B cell (primary cell): ENCODE data around the gene VWA3B. TPM values are rescaled to one million over a fixed set of nuclear protein-coding genes. Genes with fewer than 3 reads are reported as not detected.
"Not testable (repeated sequence)": the region's sequence is repeated elsewhere in the genome, so short reads cannot be mapped to it uniquely, and the experiment has no call there.

ENCODE experiments used
- ATAC-seq: fragments of 200-7000 bp; cut with Tn5 transposase; one replicate; pipeline ENCODE4 v1.10.0; 2021; ENCODE audit warnings: low read depth, mild to moderate bottlenecking, moderate number of reproducible peaks, moderate library complexity
- CTCF ChIA-PET: fragments of 350-600 bp; sonication (Branson Sonifier 250); formaldehyde crosslinking; loops from one replicate; lab custom pipeline; 2021; ENCODE audit warnings: antibody characterized with exemption, inconsistent platforms; lab: Charles Lee
- POLR2A ChIA-PET: fragments of 350-600 bp; sonication (Branson Sonifier 250); formaldehyde crosslinking; loops from one replicate; lab custom pipeline; 2021; ENCODE audit warnings: antibody characterized with exemption; lab: Charles Lee
- DNase-seq: peaks from one replicate; pipeline ENCODE4 v3.0.0; 2013
- H2AFZ ChIP-seq: 2 replicates; pipeline ENCODE4 v1.6.1; 2012; ENCODE audit warnings: mild to moderate bottlenecking, low read depth, low read length; ENCODE audit not compliant: insufficient read depth, poor library complexity, severe bottlenecking
- H3K27ac ChIP-seq, 2 donors: 1 replicate in 1 of 2; 2 replicates in 1 of 2; pipeline ENCODE4 v1.5.1; 2012 to 2013; ENCODE audit warnings: low read length in 2 of 2, mild to moderate bottlenecking in 2 of 2, moderate library complexity in 1 of 2
- H3K27me3 ChIP-seq, 4 experiments: fragments of 200-600 bp in 1 of 4; sonication (generic) in 1 of 4; replicated peaks in 1 of 4; 1 replicate in 2 of 4; 2 replicates in 2 of 4; pipeline versions ENCODE4 v1.6.1 to v1.7.0; 2013 to 2016; ENCODE audit warnings: low read length in 3 of 4, mild to moderate bottlenecking in 2 of 4, mixed read lengths in 1 of 4, moderate library complexity in 1 of 4; ENCODE audit not compliant: insufficient read depth in 4 of 4, control insufficient read depth in 3 of 4; ENCODE audit errors: control extremely low read depth in 1 of 4
- H3K36me3 ChIP-seq, 2 experiments: replicated peaks in 1 of 2; 1 replicate in 1 of 2; 2 replicates in 1 of 2; pipeline versions ENCODE4 v1.6.1 to v1.7.1; 2013; ENCODE audit warnings: low read length in 1 of 2; ENCODE audit not compliant: insufficient read depth in 2 of 2, control insufficient read depth in 1 of 2; ENCODE audit errors: control extremely low read depth in 1 of 2, extremely low read depth in 1 of 2
- H3K4me1 ChIP-seq, 2 donors: fragments of 200-600 bp in 1 of 2; sonication (generic) in 1 of 2; 1 replicate in 1 of 2; 2 replicates in 1 of 2; pipeline versions ENCODE4 v1.5.1 to v1.6.1; 2013 to 2017; ENCODE audit warnings: low read length in 2 of 2; ENCODE audit not compliant: control insufficient read depth in 2 of 2, insufficient read depth in 2 of 2
- H3K4me2 ChIP-seq: replicated peaks from 2 replicates; pipeline ENCODE3; 2012; ENCODE audit warnings: mild to moderate bottlenecking, low read depth, low read length; ENCODE audit not compliant: poor library complexity, severe bottlenecking
- H3K4me3 ChIP-seq, 5 experiments: fragments of 200-600 bp in 1 of 5; sonication (generic) in 1 of 5; 1 replicate in 3 of 5; 2 replicates in 2 of 5; pipeline versions ENCODE4 v1.5.1 to v1.7.0; 2011 to 2016; ENCODE audit warnings: low read length in 4 of 5, mild to moderate bottlenecking in 4 of 5, low read depth in 2 of 5, control low read depth in 1 of 5, moderate library complexity in 1 of 5; ENCODE audit not compliant: insufficient read depth in 1 of 5; ENCODE audit errors: control extremely low read depth in 1 of 5, extremely low read depth in 1 of 5
- H3K79me2 ChIP-seq: fragments of 200-600 bp; sonication (generic); one replicate; pipeline ENCODE4 v1.6.0; 2016; ENCODE audit warnings: low read length; ENCODE audit not compliant: control insufficient read depth, insufficient read depth
- H3K9ac ChIP-seq: fragments of 200-600 bp; sonication (generic); 2 replicates; pipeline ENCODE4 v1.6.1; 2017; ENCODE audit warnings: mild to moderate bottlenecking, low read length, moderate library complexity
- H3K9me3 ChIP-seq, 3 donors: one replicate each; pipeline versions ENCODE4 v1.6.1 to v1.7.1; 2013; ENCODE audit warnings: low read length in 2 of 3; ENCODE audit not compliant: control insufficient read depth in 2 of 3, insufficient read depth in 1 of 3; ENCODE audit errors: control extremely low read depth in 1 of 3
- H4K20me1 ChIP-seq: 2 replicates; pipeline ENCODE4 v1.6.0; 2012; ENCODE audit warnings: mild to moderate bottlenecking, low read length; ENCODE audit not compliant: insufficient read depth, control insufficient read depth, poor library complexity, severe bottlenecking
- H3K27ac Mint-ChIP-seq: one replicate; pipeline ENCODE4 v1.8.0; 2021; ENCODE audit warnings: mixed read lengths
- H3K27me3 Mint-ChIP-seq: one replicate; pipeline ENCODE4 v1.8.0; 2021; ENCODE audit warnings: mixed read lengths
- H3K4me1 Mint-ChIP-seq: one replicate; pipeline ENCODE4 v1.8.0; 2021; ENCODE audit warnings: mixed read lengths
- H3K4me3 Mint-ChIP-seq: one replicate; pipeline ENCODE4 v1.8.0; 2021; ENCODE audit warnings: mixed read lengths
- H3K9me3 Mint-ChIP-seq: one replicate; pipeline ENCODE4 v1.8.0; 2022; ENCODE audit warnings: mixed read lengths; ENCODE audit not compliant: insufficient read depth
- CTCF ChIP-seq: fragments of 200-600 bp; IDR thresholded peaks from one replicate; pipeline ENCODE4 v1.8.0; 2022; ENCODE audit warnings: antibody characterized with exemption, mild to moderate bottlenecking
- EZH2 ChIP-seq: IDR thresholded peaks from 2 replicates; pipeline ENCODE4 v1.6.1; 2012; ENCODE audit warnings: borderline replicate concordance, low read depth, mild to moderate bottlenecking, moderate library complexity, low read length; ENCODE audit not compliant: insufficient read depth, poor library complexity, severe bottlenecking
- WGBS: methylation state at CpG from one replicate; pipeline ENCODE4 v1.1.5; 2013; ENCODE audit warnings: missing lambda C conversion rate; ENCODE audit not compliant: insufficient coverage; 5-methylcytosine and 5-hydroxymethylcytosine counted together
- intact Hi-C: fragments of 100-400 bp; cut with micrococcal nuclease; formaldehyde crosslinking; loops from one replicate; pipeline ENCODE4 v1.10.0; 2022
- polyA plus RNA-seq: library from polyadenylated mRNA; depleted of rRNA; stranded (reverse); fragments of >200 nt; gene quantifications from 2 replicates; pipeline ENCODE4 v1.2.3, GENCODE V29; 2012
- total RNA-seq, 2 donors: library from RNA; stranded (reverse); fragments of 120-200 nt in 1 of 2; gene quantifications; 1 replicate in 1 of 2; 2 replicates in 1 of 2; pipeline versions ENCODE4 v1.2.3 to v1.2.4, GENCODE V29; 2013 to 2022

The VWA3B gene
- total and polyA plus RNA-seq, 2 donors (not counting 1 experiment from before 2014, with no cell fraction given) = not detected

DNA sequence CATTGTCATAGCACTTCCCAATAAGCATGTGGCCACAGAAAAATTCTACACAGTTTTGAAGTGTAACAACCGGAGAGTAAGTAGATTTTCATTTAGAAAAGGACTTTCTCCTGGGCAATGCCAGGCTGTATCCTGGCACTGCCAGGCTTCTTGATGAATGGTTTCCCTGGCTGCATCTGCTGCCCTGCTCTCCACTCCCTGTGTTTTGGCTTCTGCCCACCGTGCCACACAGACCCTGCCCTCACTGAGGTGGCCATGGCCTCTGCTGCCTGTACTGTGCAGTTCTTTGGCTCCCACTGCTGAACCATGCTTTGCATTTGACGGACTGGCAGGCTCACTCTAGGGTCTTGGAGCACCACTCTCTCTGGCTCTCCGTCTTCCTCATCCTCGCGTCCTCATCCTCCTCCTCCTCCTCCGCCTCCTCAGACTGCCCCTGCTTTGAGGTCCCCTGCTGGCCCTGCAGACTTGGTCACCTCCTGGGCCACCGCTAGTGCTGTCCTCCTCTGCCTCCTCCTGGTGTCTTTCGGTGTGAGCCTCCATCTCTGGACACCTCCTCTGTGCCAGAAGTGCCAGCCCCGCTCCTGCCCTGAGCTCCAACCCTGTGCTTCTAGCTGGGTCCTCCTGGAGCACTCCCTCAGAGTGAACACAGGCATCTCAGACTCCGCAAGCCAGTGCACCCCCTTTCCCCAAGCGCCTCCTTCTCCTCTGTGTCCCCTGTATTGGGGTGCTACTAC is 213.3 kb downstream of the VWA3B start:
- no peaks in the 10 kb centered on the region for H3K4me1 Mint-ChIP-seq
- no peak for ATAC-seq
- no peak for TF ChIP-seq CTCF
- no peak for TF ChIP-seq EZH2
- ChIA-PET CTCF (no interaction called here), POLR2A (no interaction called here)
- Histone ChIP-seq H3K4me1 (no peaks in the 10 kb centered on the region), H3K4me3 (no peak overlapping the region), H3K27me3 (peaks cover 0 to 4% (median 0%) of the 10 kb centered on the region in 4 experiments), H3K9me3 (no peaks in the 10 kb centered on the region), H2AFZ (no peak overlapping the region), H3K27ac (no peak overlapping the region), H3K9ac (no peak overlapping the region), H4K20me1 (no peaks in the 10 kb centered on the region), H3K79me2 (no peaks in the 10 kb centered on the region), H3K4me2 (no peak overlapping the region), H3K36me3 (no peaks in the 10 kb centered on the region)
- intact Hi-C loops = no loop called here
- peaks cover 49% of the 10 kb centered on the region for H3K27me3 Mint-ChIP-seq
- H3K27ac Mint-ChIP-seq = no peak overlapping the region
- no peaks in the 10 kb centered on the region for H3K9me3 Mint-ChIP-seq
- no peak overlapping the region for H3K4me3 Mint-ChIP-seq
- WGBS = 91% methylated on average over 10 of the region's 12 CpGs
- no peak for DNase-seq

GRCh38 chr2:98301469-98301868 is 214.5 kb downstream of the VWA3B start:
- Histone ChIP-seq H3K79me2 (no peaks in the 10 kb centered on the region), H3K9me3 (no peaks in the 10 kb centered on the region), H3K4me2 (no peak overlapping the region), H3K9ac (no peak overlapping the region), H3K4me3 (no peak overlapping the region), H3K27ac (no peak overlapping the region), H2AFZ (no peak overlapping the region), H4K20me1 (no peaks in the 10 kb centered on the region), H3K36me3 (no peaks in the 10 kb centered on the region), H3K27me3 (peaks cover 0 to 4% (median 0%) of the 10 kb centered on the region in 4 experiments), H3K4me1 (no peaks in the 10 kb centered on the region)
- Mint-ChIP-seq H3K27me3 (peaks cover 56% of the 10 kb centered on the region), H3K4me3 (no peak overlapping the region), H3K4me1 (no peaks in the 10 kb centered on the region), H3K9me3 (no peaks in the 10 kb centered on the region), H3K27ac (no peak overlapping the region)
- ChIA-PET POLR2A (no interaction called here), CTCF (no interaction called here)
- no peak for TF ChIP-seq CTCF
- TF ChIP-seq EZH2 = no peak
- DNase-seq = no peak
- ATAC-seq = no peak
- intact Hi-C loops = no loop called here
- 50% methylated on average over 1 of the region's 5 CpGs for WGBS

GRCh38 chr2:98307131-98307696 is 220.2 kb downstream of the VWA3B start:
- H3K4me1 Mint-ChIP-seq, H3K9ac ChIP-seq, H3K9me3 Mint-ChIP-seq, H3K9me3 ChIP-seq, H3K79me2 ChIP-seq, H3K4me3 Mint-ChIP-seq, H3K4me2 ChIP-seq, H3K27me3 ChIP-seq, H2AFZ ChIP-seq, H3K27ac Mint-ChIP-seq, H3K36me3 ChIP-seq, ATAC-seq, CTCF ChIA-PET, intact Hi-C loops, H3K4me3 ChIP-seq, H3K4me1 ChIP-seq, DNase-seq, H3K27ac ChIP-seq, POLR2A ChIA-PET, H4K20me1 ChIP-seq: not testable (repeated sequence)
- H3K27me3 Mint-ChIP-seq = peaks cover 60% of the 10 kb centered on the region
- 90% methylated on average over 7 of the region's 9 CpGs for WGBS
